SK-N-SH treated with all-trans-retinoic acid at 6 μM for 48 hours (cell line): ENCODE data around the gene PCDHB13.
"Not testable (repeated sequence)": the region's sequence is repeated elsewhere in the genome, so short reads cannot be mapped to it uniquely, and the experiment has no call there.

Experiments
- ARNTL ChIP-seq: fragments of 450-650 bp; formaldehyde crosslinking; IDR thresholded peaks from 2 replicates; pipeline ENCODE4 v1.5.0; 2020; ENCODE audit warnings: low read depth, mild to moderate bottlenecking, moderate library complexity, borderline replicate concordance
- CSDC2 ChIP-seq: fragments of 250-450 bp; sonication (Bioruptor Pico); IDR thresholded peaks from 2 replicates; pipeline ENCODE4 v1.5.0; 2020; ENCODE audit warnings: mild to moderate bottlenecking, moderate library complexity
- ISL1 ChIP-seq: fragments of 250-450 bp; sonication (Bioruptor Pico); IDR thresholded peaks from 2 replicates; pipeline ENCODE4 v2.1.2; 2022; ENCODE audit warnings: mild to moderate bottlenecking, moderate library complexity
- RARB ChIP-seq: fragments of 250-450 bp; sonication (Bioruptor Pico); IDR thresholded peaks from 2 replicates; pipeline ENCODE4 v1.8.0; 2021; ENCODE audit warnings: mild to moderate bottlenecking, moderate library complexity
- TCF4 ChIP-seq: fragments of 250-450 bp; sonication (Bioruptor Pico); IDR thresholded peaks from 2 replicates; pipeline ENCODE4 v1.8.0; 2021; ENCODE audit warnings: mild to moderate bottlenecking, moderate library complexity, borderline replicate concordance
- ZFP3 ChIP-seq: fragments of 250-450 bp; sonication (Bioruptor Pico); IDR thresholded peaks from 2 replicates; pipeline ENCODE4 v1.5.0; 2020; ENCODE audit warnings: mild to moderate bottlenecking, moderate library complexity
- TF ChIP-seq, protein P1 (sequence below): fragments of 250-450 bp; sonication (Bioruptor Pico); IDR thresholded peaks from 2 replicates; pipeline ENCODE4 v1.8.0; 2020; ENCODE audit warnings: mild to moderate bottlenecking, moderate library complexity, borderline replicate concordance
- TF ChIP-seq, protein P2 (sequence below): fragments of 250-450 bp; sonication (Bioruptor Pico); IDR thresholded peaks from 2 replicates; pipeline ENCODE4 v1.5.0; 2020; ENCODE audit warnings: mild to moderate bottlenecking, moderate library complexity
- TF ChIP-seq, protein P3 (sequence below): fragments of 250-450 bp; sonication (Bioruptor Pico); IDR thresholded peaks from 2 replicates; pipeline ENCODE4 v1.5.1; 2020; ENCODE audit warnings: low read depth, mild to moderate bottlenecking, moderate library complexity

DNA sequence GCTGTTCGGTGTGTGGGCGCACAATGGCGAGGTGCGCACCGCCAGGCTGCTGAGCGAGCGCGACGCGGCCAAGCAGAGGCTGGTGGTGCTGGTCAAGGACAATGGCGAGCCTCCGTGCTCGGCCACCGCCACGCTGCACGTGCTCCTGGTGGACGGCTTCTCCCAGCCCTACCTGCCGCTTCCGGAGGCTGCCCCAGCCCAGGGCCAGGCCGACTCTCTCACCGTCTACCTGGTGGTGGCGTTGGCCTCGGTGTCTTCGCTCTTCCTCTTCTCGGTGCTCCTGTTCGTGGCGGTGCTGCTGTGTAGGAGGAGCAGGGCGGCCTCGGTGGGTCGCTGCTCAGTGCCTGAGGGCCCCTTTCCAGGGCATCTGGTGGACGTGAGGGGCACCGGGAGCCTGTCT is 33.8 kb upstream of the PCDHB13 start:
- TF ChIP-seq, protein P1, sequence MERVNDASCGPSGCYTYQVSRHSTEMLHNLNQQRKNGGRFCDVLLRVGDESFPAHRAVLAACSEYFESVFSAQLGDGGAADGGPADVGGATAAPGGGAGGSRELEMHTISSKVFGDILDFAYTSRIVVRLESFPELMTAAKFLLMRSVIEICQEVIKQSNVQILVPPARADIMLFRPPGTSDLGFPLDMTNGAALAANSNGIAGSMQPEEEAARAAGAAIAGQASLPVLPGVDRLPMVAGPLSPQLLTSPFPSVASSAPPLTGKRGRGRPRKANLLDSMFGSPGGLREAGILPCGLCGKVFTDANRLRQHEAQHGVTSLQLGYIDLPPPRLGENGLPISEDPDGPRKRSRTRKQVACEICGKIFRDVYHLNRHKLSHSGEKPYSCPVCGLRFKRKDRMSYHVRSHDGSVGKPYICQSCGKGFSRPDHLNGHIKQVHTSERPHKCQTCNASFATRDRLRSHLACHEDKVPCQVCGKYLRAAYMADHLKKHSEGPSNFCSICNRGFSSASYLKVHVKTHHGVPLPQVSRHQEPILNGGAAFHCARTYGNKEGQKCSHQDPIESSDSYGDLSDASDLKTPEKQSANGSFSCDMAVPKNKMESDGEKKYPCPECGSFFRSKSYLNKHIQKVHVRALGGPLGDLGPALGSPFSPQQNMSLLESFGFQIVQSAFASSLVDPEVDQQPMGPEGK (CRISPR knock-in tag), result not testable (repeated sequence)
- TF ChIP-seq, protein P2, sequence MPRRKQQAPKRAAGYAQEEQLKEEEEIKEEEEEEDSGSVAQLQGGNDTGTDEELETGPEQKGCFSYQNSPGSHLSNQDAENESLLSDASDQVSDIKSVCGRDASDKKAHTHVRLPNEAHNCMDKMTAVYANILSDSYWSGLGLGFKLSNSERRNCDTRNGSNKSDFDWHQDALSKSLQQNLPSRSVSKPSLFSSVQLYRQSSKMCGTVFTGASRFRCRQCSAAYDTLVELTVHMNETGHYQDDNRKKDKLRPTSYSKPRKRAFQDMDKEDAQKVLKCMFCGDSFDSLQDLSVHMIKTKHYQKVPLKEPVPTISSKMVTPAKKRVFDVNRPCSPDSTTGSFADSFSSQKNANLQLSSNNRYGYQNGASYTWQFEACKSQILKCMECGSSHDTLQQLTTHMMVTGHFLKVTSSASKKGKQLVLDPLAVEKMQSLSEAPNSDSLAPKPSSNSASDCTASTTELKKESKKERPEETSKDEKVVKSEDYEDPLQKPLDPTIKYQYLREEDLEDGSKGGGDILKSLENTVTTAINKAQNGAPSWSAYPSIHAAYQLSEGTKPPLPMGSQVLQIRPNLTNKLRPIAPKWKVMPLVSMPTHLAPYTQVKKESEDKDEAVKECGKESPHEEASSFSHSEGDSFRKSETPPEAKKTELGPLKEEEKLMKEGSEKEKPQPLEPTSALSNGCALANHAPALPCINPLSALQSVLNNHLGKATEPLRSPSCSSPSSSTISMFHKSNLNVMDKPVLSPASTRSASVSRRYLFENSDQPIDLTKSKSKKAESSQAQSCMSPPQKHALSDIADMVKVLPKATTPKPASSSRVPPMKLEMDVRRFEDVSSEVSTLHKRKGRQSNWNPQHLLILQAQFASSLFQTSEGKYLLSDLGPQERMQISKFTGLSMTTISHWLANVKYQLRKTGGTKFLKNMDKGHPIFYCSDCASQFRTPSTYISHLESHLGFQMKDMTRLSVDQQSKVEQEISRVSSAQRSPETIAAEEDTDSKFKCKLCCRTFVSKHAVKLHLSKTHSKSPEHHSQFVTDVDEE (CRISPR knock-in tag), result not testable (repeated sequence)
- not testable (repeated sequence) for TF ChIP-seq ARNTL (CRISPR knock-in tag); RARB; ZFP3; ISL1 (CRISPR knock-in tag); CSDC2 (CRISPR knock-in tag); TCF4 (CRISPR knock-in tag)
- TF ChIP-seq, protein P3, sequence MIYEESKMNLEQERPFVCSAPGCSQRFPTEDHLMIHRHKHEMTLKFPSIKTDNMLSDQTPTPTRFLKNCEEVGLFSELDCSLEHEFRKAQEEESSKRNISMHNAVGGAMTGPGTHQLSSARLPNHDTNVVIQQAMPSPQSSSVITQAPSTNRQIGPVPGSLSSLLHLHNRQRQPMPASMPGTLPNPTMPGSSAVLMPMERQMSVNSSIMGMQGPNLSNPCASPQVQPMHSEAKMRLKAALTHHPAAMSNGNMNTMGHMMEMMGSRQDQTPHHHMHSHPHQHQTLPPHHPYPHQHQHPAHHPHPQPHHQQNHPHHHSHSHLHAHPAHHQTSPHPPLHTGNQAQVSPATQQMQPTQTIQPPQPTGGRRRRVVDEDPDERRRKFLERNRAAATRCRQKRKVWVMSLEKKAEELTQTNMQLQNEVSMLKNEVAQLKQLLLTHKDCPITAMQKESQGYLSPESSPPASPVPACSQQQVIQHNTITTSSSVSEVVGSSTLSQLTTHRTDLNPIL (CRISPR knock-in tag), result not testable (repeated sequence)
